OCI-LY7 (cell line): ENCODE data around the gene THSD7A.

Source experiments
- EZH2phosphoT487 ChIP-seq: fragments of 200-600 bp; sonication (generic); IDR thresholded peaks from 2 replicates; pipeline ENCODE4 v1.6.1; 2018; ENCODE audit warnings: low read depth, borderline replicate concordance, mild to moderate bottlenecking, mixed run types, antibody characterized with exemption, low read length, moderate library complexity, mixed read lengths
- TF ChIP-seq, protein P1 (sequence below): fragments of 200-600 bp; sonication (generic); conservative IDR thresholded peaks from 2 replicates; pipeline ENCODE4 v1.5.1; 2014; ENCODE audit warnings: mild to moderate bottlenecking, antibody characterized with exemption, low read length, moderate library complexity, mixed read lengths

DNA sequence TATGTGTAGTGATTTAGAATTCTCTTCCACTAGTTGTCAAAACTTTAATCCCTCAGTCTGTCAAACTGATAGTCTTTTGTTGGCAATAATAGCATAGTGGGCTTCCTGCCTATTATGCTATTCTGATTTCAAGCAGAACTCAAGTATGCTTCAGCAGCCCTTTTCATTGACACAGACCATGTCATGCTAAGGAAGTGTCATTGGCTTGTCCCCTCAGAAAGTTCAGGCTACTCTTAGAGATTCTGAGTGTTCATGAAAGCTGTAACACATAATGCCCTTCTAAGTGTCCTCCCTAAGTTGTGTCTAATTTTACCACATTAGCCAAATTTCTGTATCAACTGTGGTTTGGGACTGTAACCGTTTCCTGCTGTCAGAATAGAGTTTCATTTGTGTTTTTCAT, 198.7 kb downstream of the THSD7A start:
- TF ChIP-seq, protein P1, sequence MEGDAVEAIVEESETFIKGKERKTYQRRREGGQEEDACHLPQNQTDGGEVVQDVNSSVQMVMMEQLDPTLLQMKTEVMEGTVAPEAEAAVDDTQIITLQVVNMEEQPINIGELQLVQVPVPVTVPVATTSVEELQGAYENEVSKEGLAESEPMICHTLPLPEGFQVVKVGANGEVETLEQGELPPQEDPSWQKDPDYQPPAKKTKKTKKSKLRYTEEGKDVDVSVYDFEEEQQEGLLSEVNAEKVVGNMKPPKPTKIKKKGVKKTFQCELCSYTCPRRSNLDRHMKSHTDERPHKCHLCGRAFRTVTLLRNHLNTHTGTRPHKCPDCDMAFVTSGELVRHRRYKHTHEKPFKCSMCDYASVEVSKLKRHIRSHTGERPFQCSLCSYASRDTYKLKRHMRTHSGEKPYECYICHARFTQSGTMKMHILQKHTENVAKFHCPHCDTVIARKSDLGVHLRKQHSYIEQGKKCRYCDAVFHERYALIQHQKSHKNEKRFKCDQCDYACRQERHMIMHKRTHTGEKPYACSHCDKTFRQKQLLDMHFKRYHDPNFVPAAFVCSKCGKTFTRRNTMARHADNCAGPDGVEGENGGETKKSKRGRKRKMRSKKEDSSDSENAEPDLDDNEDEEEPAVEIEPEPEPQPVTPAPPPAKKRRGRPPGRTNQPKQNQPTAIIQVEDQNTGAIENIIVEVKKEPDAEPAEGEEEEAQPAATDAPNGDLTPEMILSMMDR = no peak
- no peak for TF ChIP-seq EZH2phosphoT487
